ENCODE data around the gene CD63.

DNA sequence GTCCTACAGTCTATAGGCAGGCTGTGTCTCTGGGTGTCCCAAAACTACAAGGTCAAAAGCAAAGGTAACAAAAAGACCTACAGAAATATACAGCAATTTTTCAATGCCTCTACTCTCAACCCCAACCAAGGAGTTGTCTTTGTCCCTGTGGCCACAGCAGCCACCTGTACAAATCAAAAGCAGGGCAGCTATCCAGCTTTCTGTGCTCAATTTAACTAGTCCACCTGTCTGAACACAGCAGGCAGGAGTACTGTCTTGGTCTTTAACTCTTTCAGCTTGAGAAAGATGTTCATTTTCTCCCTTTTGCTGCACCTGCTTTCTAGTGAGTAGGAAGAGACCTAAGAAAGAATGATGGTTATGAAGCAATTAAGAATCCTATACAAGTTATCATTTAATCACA, 33.8 kb upstream of the CD63 start:
- TF ChIP-seq, protein P1, sequence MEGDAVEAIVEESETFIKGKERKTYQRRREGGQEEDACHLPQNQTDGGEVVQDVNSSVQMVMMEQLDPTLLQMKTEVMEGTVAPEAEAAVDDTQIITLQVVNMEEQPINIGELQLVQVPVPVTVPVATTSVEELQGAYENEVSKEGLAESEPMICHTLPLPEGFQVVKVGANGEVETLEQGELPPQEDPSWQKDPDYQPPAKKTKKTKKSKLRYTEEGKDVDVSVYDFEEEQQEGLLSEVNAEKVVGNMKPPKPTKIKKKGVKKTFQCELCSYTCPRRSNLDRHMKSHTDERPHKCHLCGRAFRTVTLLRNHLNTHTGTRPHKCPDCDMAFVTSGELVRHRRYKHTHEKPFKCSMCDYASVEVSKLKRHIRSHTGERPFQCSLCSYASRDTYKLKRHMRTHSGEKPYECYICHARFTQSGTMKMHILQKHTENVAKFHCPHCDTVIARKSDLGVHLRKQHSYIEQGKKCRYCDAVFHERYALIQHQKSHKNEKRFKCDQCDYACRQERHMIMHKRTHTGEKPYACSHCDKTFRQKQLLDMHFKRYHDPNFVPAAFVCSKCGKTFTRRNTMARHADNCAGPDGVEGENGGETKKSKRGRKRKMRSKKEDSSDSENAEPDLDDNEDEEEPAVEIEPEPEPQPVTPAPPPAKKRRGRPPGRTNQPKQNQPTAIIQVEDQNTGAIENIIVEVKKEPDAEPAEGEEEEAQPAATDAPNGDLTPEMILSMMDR (IDR thresholded peaks at IDR 0.05 in 8 of 11, conservative IDR thresholded peaks at IDR 0.05 in 3 of 11), result no peak
- TF ChIP-seq POLR2A (IDR thresholded peaks at IDR 0.05) (no peak), POLR2AphosphoS5 (IDR thresholded peaks at IDR 0.05) (no peak)

Data from spleen (tissue), 7 donors.